ENCODE data around the gene ZBTB24.

GRCh38 chr6:109447087-109447486 lies 35.9 kb downstream of the ZBTB24 start:
- TF ChIP-seq CTCF (IDR thresholded peaks at IDR 0.05): no peak
- TF ChIP-seq POLR2AphosphoS5 (IDR thresholded peaks at IDR 0.05): no peak
